HT-29 (cell line): ENCODE measurements around the gene BRSK1. TPM values are rescaled to one million over a fixed set of nuclear protein-coding genes. Genes with fewer than 3 reads are reported as not detected.
A peak's percentile ranks its signal among the peaks of the same experiment; 100 is the strongest.

ENCODE experiments used
- DNase-seq: peaks from one replicate; pipeline ENCODE4 v3.0.0-alpha.2; 2015; ENCODE audit warnings: low spot score
- total RNA-seq: library from RNA; depleted of rRNA; stranded (reverse); fragments of >200 nt; shearing (Covaris generic); gene quantifications from 2 replicates; pipeline ENCODE4 v1.2.3, GENCODE V29; 2014

The BRSK1 gene
- total RNA-seq, 1 experiment from 2014 or later, result 1.9 TPM

GRCh38 chr19:55253842-55254624 is 29.8 kb upstream of the BRSK1 start:
- DNase-seq, result no peak

- DNase-seq, result no peak
These were observed 29.2 kb upstream of the BRSK1 start for GRCh38 chr19:55254625-55254977.

- DNase-seq, result no peak
These were observed 28.0 kb upstream of the BRSK1 start for GRCh38 chr19:55255618-55256423.

GRCh38 chr19:55256562-55257460 is 27.0 kb upstream of the BRSK1 start:
- no peak for DNase-seq

- peak; percentile 47 for DNase-seq
These were observed 26.1 kb upstream of the BRSK1 start for GRCh38 chr19:55257461-55258420.

GRCh38 chr19:55258476-55258827 is 25.3 kb upstream of the BRSK1 start:
- no peak for DNase-seq

- DNase-seq, result peak; percentile 100
These were observed 24.8 kb upstream of the BRSK1 start, which contains the start of gene PPP6R1 for GRCh38 chr19:55258828-55259539. Gene PPP6R1 (minus strand): TSS chr19:55259017. CDS start chr19:55247103, 11,914 bp downstream.

GRCh38 chr19:55259540-55260210 is 24.1 kb upstream of the BRSK1 start:
- DNase-seq, result no peak

GRCh38 chr19:55261671-55262126 is 22.1 kb upstream of the BRSK1 start:
- no peak for DNase-seq

- DNase-seq, result no peak
These were observed 21.4 kb upstream of the BRSK1 start for GRCh38 chr19:55262359-55262758.

GRCh38 chr19:55264531-55264930 is 19.3 kb upstream of the BRSK1 start:
- DNase-seq, result no peak

- no peak for DNase-seq
These were observed 18.6 kb upstream of the BRSK1 start for GRCh38 chr19:55265173-55265572.

- no peak for DNase-seq
These were observed 17.9 kb upstream of the BRSK1 start for GRCh38 chr19:55265723-55266386.

- no peak for DNase-seq
These were observed 17.4 kb upstream of the BRSK1 start for GRCh38 chr19:55266404-55266803.

GRCh38 chr19:55266840-55267239 is 17.0 kb upstream of the BRSK1 start:
- no peak for DNase-seq

- no peak for DNase-seq
These were observed 14.5 kb upstream of the BRSK1 start for GRCh38 chr19:55269299-55269698.

- DNase-seq, result no peak
These were observed 13.4 kb upstream of the BRSK1 start for GRCh38 chr19:55270172-55270942.

- DNase-seq, result no peak
These were observed 11.7 kb upstream of the BRSK1 start for GRCh38 chr19:55272142-55272541.
